Osteoblast (primary cell): ENCODE measurements around the gene PIP4P1. TPM values are rescaled to one million over a fixed set of nuclear protein-coding genes. Genes with fewer than 3 reads are reported as not detected.
A peak's percentile ranks its signal among the peaks of the same experiment; 100 is the strongest.
"Not testable (repeated sequence)": the region's sequence is repeated elsewhere in the genome, so short reads cannot be mapped to it uniquely, and the experiment has no call there.

ENCODE experiments used
- DNase-seq: peaks from one replicate; pipeline ENCODE4 v3.0.0; 2011; ENCODE audit warnings: low spot score, mixed read lengths; ENCODE audit not compliant: insufficient read length; ENCODE audit errors: missing footprints
- H2AFZ ChIP-seq: 2 replicates; pipeline ENCODE4 v1.6.0; 2011; ENCODE audit warnings: mild to moderate bottlenecking, low read length
- H3K27ac ChIP-seq: 2 replicates; pipeline ENCODE4 v1.5.1; 2011; ENCODE audit warnings: mild to moderate bottlenecking, low read depth, low read length, moderate library complexity
- H3K27me3 ChIP-seq: 2 replicates; pipeline ENCODE4 v1.6.0; 2012; ENCODE audit warnings: mild to moderate bottlenecking, control low read depth, inconsistent platforms, low read length, moderate library complexity; ENCODE audit not compliant: insufficient read depth
- H3K36me3 ChIP-seq: 2 replicates; pipeline ENCODE4 v1.5.1; 2011; ENCODE audit warnings: mild to moderate bottlenecking, low read length, control low read depth, moderate library complexity; ENCODE audit not compliant: insufficient read depth
- H3K4me1 ChIP-seq: 2 replicates; pipeline ENCODE4 v1.5.1; 2011; ENCODE audit warnings: mild to moderate bottlenecking, low read length, control low read depth, moderate library complexity; ENCODE audit not compliant: insufficient read depth
- H3K4me2 ChIP-seq: 2 replicates; pipeline ENCODE4 v1.6.0; 2011; ENCODE audit warnings: mild to moderate bottlenecking, low read length; ENCODE audit not compliant: insufficient read depth
- H3K4me3 ChIP-seq: fragments of 200-600 bp; sonication (generic); 3 replicates; pipeline ENCODE4 v1.5.1; 2012; ENCODE audit warnings: mild to moderate bottlenecking, low read length, inconsistent platforms; ENCODE audit not compliant: insufficient read depth
- H3K79me2 ChIP-seq: 2 replicates; pipeline ENCODE4 v1.6.0; 2012; ENCODE audit warnings: mild to moderate bottlenecking, low read length, control low read depth, inconsistent platforms; ENCODE audit not compliant: insufficient read depth
- H3K9me3 ChIP-seq: 2 replicates; pipeline ENCODE4 v1.5.1; 2011; ENCODE audit warnings: low read depth, low read length, control low read depth
- H4K20me1 ChIP-seq: 2 replicates; pipeline ENCODE4 v1.6.0; 2012; ENCODE audit warnings: mild to moderate bottlenecking, low read length, control low read depth; ENCODE audit not compliant: insufficient read depth
- total RNA-seq: library from RNA; depleted of rRNA; stranded (reverse); fragments of >200 nt; gene quantifications from 2 replicates; pipeline ENCODE4 v1.2.3, GENCODE V29; 2012
- TF ChIP-seq, protein P1 (sequence below): IDR thresholded peaks from 2 replicates; pipeline ENCODE4 v1.5.1; 2011; ENCODE audit warnings: mild to moderate bottlenecking, low read depth, low read length, moderate library complexity; ENCODE audit errors: extremely low read depth

Gene PIP4P1
- total RNA-seq, 1 donor = 46.3 TPM

- Histone ChIP-seq H3K27ac (peak within 1 kb of the TSS; percentile 92), H3K4me2 (peak within 1 kb of the TSS; percentile 92), H3K4me3 (peak within 1 kb of the TSS; percentile 84), H2AFZ (peak within 1 kb of the TSS; percentile 92), H3K9me3 (no peaks in the 10 kb centered on the region), H3K36me3 (peaks cover 54% of the 10 kb centered on the region), H3K4me1 (peaks cover 19% of the 10 kb centered on the region), H3K27me3 (no peaks in the 10 kb centered on the region), H3K79me2 (peaks cover 56% of the 10 kb centered on the region), H4K20me1 (peaks cover 2% of the 10 kb centered on the region)
- peak; percentile 98 for DNase-seq
- TF ChIP-seq, protein P1, sequence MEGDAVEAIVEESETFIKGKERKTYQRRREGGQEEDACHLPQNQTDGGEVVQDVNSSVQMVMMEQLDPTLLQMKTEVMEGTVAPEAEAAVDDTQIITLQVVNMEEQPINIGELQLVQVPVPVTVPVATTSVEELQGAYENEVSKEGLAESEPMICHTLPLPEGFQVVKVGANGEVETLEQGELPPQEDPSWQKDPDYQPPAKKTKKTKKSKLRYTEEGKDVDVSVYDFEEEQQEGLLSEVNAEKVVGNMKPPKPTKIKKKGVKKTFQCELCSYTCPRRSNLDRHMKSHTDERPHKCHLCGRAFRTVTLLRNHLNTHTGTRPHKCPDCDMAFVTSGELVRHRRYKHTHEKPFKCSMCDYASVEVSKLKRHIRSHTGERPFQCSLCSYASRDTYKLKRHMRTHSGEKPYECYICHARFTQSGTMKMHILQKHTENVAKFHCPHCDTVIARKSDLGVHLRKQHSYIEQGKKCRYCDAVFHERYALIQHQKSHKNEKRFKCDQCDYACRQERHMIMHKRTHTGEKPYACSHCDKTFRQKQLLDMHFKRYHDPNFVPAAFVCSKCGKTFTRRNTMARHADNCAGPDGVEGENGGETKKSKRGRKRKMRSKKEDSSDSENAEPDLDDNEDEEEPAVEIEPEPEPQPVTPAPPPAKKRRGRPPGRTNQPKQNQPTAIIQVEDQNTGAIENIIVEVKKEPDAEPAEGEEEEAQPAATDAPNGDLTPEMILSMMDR = no peak
Measured at GRCh38 chr14:20454516-20455354, 6.5 kb downstream of the PIP4P1 start, which contains the start of the genes APEX1 and OSGEP. Gene APEX1 (plus strand): TSS chr14:20455226. CDS start chr14:20455646, 420 bp downstream. Gene OSGEP (minus strand): TSS chr14:20454812. CDS start chr14:20454683, 129 bp downstream.

GRCh38 chr14:20452831-20453230 lies 8.4 kb downstream of the PIP4P1 start:
- H3K4me1 ChIP-seq = peaks cover 18% of the 10 kb centered on the region
- H3K27ac ChIP-seq, DNase-seq, H3K27me3 ChIP-seq, H4K20me1 ChIP-seq, H3K4me2 ChIP-seq, H3K4me3 ChIP-seq, H3K9me3 ChIP-seq, H2AFZ ChIP-seq: not testable (repeated sequence)
- H3K79me2 ChIP-seq = peaks cover 37% of the 10 kb centered on the region
- H3K36me3 ChIP-seq = peaks cover 51% of the 10 kb centered on the region

DNA sequence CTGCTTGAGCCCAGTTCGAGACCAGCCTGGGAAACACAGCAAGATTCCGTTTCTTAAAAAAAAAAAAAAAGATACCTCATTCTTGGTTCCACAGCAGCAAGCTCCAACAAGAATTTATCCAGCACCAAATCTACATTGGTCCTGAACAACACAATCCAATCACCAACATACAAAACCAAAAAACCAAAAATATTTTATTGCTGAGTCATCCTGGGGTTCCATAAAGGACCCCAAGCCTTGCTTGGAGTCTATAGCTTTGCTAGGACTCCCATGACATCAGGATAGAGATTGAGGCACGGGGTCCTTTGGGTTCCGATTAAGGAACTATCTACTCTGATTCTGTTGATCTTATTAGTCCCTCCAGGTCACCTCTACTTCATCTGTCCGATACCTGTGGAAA lies 14.3 kb downstream of the PIP4P1 start:
- TF ChIP-seq, protein P1 = no peak
- no peak overlapping the region for H2AFZ ChIP-seq
- no peaks in the 10 kb centered on the region for H3K4me1 ChIP-seq
- peaks cover 54% of the 10 kb centered on the region for H3K36me3 ChIP-seq
- no peaks in the 10 kb centered on the region for H4K20me1 ChIP-seq
- no peaks in the 10 kb centered on the region for H3K9me3 ChIP-seq
- no peak overlapping the region for H3K4me3 ChIP-seq
- no peak overlapping the region for H3K27ac ChIP-seq
- H3K4me2 ChIP-seq = no peak overlapping the region
- H3K27me3 ChIP-seq = no peaks in the 10 kb centered on the region
- no peak for DNase-seq
- H3K79me2 ChIP-seq = no peaks in the 10 kb centered on the region

DNA sequence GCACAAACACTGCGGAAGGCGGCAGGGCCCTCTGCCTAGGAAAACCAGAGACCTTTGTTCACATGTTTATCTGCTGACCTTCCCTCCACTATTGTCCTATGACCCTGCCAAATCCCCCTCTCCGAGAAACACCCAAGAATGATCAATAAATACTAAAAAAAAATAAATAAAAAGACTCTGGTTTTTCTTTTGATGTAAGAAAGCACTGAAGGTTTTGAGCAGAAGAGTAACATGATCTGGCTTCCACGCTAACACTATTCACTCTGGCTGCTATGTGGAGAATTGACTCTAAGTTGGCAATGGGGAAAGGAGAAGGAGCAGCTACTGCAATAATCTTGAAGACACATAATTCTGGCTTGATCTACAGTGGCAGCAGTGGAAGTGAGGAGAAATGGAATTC lies 17.6 kb downstream of the PIP4P1 start:
- H3K4me2 ChIP-seq, H3K79me2 ChIP-seq, H2AFZ ChIP-seq, H3K4me3 ChIP-seq, H3K4me1 ChIP-seq, H4K20me1 ChIP-seq, H3K27ac ChIP-seq, DNase-seq, H3K27me3 ChIP-seq, H3K9me3 ChIP-seq: not testable (repeated sequence)
- peaks cover 27% of the 10 kb centered on the region for H3K36me3 ChIP-seq

GRCh38 chr14:20441461-20441860 lies 19.8 kb downstream of the PIP4P1 start:
- peaks cover 10% of the 10 kb centered on the region for H3K36me3 ChIP-seq
- TF ChIP-seq, protein P1 = no peak
- H3K79me2 ChIP-seq = no peaks in the 10 kb centered on the region
- peaks cover 8% of the 10 kb centered on the region for H3K4me1 ChIP-seq
- no peak overlapping the region for H2AFZ ChIP-seq
- H3K27ac ChIP-seq = no peak overlapping the region
- no peaks in the 10 kb centered on the region for H3K27me3 ChIP-seq
- no peaks in the 10 kb centered on the region for H4K20me1 ChIP-seq
- H3K4me2 ChIP-seq = no peak overlapping the region
- no peak for DNase-seq
- H3K9me3 ChIP-seq = no peaks in the 10 kb centered on the region
- H3K4me3 ChIP-seq = no peak overlapping the region
